HG03378 (cell line): ENCODE results near the gene TTC21B.
"Not testable (repeated sequence)": the region's sequence is repeated elsewhere in the genome, so short reads cannot be mapped to it uniquely, and the experiment has no call there.

Source experiments
- ATAC-seq: cut with Tn5 transposase; IDR thresholded peaks from one replicate; pipeline ENCODE4 v1.9.1; 2021; ENCODE audit warnings: mild to moderate bottlenecking, moderate library complexity; ENCODE audit not compliant: unreplicated experiment

Gene TTC21B

GRCh38 chr2:165953655-165954606 lies at the start of gene TTC21B:
TSS of gene TTC21B (minus strand) at chr2:165953776. CDS start at chr2:165953705, 71 bp downstream.
- ATAC-seq, result peak; percentile 88

DNA sequence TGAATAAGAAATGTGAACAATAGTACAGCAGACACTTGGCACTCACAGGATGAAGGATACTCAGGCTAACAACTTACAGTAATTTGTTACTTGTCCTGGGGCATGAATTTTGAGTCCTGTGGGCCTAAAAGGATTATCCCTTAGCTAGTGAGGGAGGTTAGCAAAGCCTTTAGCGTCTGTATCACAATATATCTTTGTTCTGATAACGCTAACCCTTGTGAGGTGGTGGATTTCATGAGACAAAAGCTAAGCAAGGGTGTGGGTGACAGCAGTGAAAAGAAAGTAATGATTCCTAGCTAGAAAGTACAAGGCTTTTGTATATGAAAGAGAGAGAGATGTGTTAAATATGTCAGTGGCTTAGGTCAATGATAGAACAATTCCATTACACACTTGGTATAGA lies 46.8 kb upstream of the TTC21B start:
- ATAC-seq, result no peak

- ATAC-seq, result no peak
Measured at GRCh38 chr2:165990846-165991245, 37.3 kb upstream of the TTC21B start.

DNA sequence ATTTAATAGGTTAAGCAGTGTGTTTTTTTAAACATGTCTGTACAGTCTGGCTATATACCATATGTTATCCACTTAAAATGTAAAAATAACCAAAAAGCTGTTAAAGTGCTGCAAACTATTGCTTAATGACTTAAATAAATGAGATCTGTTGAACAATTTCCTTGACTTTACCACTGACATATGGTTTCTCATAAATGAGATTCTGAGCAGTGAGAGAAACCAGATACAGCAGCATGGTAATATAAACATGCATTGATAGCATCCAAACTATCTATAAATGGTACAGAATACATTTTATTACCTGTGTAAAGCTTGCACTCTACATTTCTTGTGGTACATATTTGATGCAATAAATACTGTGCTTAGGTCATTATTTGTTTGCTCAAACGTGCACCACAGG lies 36.3 kb upstream of the TTC21B start:
- ATAC-seq, result no peak

DNA sequence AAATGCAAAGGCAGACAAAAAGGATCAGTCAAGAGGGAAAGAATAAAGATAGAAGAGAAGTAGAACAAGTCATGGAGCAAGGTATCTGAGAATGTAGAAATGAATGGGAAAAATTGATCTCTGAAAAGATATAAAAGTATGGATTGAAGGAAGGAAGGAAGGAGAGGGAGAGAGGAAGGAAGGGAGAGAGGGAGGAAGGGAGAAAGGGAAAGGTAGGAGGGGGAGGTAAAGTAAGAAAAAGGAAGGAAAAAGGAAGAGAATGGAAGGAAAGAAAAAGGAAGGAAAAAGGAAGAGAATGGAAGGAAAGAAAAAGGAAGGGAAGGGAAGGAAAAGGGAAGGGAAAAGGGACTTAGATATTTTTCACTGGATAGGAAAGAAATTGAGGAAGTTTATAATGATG lies 31.5 kb upstream of the TTC21B start:
- no peak for ATAC-seq

DNA sequence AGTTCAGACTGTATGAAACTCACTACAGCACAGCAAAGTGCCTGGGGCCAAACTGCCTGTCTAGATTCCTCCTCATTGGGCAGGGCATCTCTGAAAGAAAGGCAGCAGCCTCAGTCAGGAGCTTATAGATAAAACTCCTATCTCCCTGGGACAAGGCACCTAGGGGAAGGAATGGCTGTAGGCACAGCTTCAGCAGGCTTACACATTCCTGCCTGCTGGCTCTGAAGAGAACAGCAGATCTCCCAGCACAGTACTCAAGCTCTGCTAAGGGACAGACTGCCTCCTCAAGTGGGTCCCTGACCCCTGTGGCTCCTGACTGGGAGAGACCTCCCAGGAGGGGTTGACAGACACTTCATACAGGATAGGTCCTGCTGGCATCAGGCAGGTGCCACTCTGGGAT lies 18.6 kb upstream of the TTC21B start:
- ATAC-seq, result not testable (repeated sequence)

DNA sequence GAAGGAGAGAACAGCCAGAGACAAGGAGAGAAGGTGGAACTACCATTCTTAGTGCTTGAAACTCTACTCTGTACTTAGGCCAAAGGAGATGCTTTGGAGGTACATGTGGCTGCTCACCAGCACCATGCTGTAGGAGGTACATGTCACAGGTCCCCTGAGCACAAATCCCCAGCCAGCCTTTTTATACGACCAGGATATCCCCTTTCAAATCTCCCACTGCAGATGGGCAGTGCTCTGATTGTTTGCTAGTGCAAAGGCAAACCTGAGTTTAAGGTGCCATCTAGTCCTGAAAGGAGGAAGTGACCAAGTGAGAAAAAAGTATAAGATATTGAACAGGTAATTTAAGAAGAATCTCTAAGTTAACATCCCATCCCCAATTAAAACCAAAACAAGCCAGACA lies 17.1 kb upstream of the TTC21B start:
- no peak for ATAC-seq

DNA sequence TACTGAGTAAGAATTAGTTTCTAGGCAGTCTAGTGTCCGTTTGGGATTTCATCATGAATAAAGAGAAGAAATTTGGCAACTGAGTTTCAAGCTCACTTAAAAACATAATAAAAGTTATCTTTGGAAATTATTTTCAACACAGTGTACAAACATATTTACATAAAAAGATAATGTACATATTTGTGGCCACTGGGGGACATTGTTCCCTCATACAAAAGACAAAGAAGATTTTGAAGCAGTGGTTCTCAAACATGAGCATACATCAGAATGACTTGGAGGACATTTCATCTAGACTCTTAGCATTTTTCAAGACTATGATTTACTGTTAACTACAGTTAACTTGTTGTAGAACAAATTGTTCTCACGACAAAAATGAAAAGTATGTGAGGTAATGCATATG lies 15.7 kb upstream of the TTC21B start:
- ATAC-seq, result no peak

GRCh38 chr2:165967746-165968145 lies 14.2 kb upstream of the TTC21B start:
- ATAC-seq, result no peak

DNA sequence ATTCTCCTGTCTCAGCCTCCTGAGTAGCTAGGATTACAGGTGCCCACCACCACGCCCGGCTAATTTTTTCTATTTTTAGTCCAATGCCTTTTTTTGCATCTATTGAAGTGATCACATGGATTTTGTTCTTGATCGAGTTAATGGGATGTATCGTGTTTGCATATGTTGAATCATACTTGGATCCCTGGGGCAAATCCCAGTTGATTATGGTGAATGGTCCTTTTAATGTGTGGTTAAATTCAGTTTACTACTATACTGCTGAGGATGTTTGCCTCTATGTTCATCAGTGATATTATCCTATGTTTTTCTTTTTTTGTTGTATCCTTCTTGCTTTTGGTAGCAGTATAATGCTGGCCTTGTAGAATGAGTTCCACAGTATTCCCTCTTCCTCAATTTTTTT lies 8.2 kb upstream of the TTC21B start:
- ATAC-seq, result no peak

- ATAC-seq, result no peak
Measured at GRCh38 chr2:165959371-165959770, 5.8 kb upstream of the TTC21B start.

GRCh38 chr2:165958313-165958960 lies 4.9 kb upstream of the TTC21B start:
- ATAC-seq, result no peak

- no peak for ATAC-seq
Measured at GRCh38 chr2:165957030-165957675, 3.6 kb upstream of the TTC21B start.

GRCh38 chr2:165953306-165953654 lies 296 bp downstream of the TTC21B start:
- ATAC-seq, result peak; percentile 24

- no peak for ATAC-seq
Measured at GRCh38 chr2:165952741-165953211, 800 bp downstream of the TTC21B start.

- no peak for ATAC-seq
Measured at GRCh38 chr2:165952085-165952484, 1.5 kb downstream of the TTC21B start.

- no peak for ATAC-seq
Measured at GRCh38 chr2:165950438-165950837, 3.1 kb downstream of the TTC21B start.

GRCh38 chr2:165941827-165942226 lies 11.7 kb downstream of the TTC21B start:
- ATAC-seq, result no peak

GRCh38 chr2:165938237-165938636 lies 15.3 kb downstream of the TTC21B start:
- no peak for ATAC-seq

DNA sequence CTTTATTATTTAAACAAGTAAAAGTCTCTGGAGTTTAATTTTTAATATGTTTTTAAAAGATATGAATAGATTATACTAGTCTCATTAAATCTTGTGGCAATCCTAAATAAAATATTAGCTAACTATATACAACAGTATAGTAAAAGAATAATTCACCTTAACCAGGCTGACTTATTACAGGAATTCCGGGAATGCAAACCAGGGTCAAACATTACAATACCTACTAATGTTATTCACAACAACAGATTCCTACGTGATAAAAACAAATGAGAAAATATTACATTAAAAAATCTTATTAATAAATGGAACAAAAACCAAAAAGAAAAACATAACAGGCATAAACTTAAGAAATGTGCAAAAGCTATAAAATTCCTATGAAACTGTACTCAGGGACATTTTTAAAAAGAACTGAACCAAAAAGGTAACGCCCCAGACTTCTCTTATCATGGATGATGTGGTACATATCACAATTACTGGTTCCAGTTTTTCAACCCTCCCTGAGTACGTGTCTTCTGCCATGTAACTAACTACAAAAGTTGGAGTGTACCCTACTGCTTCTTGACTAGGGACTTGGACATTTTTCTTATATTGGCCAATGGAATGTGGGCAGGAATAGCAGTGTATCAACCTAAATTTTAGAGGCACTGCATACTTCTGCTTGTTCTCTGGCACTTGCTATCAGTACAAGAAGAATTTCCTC lies 20.2 kb downstream of the TTC21B start:
- ATAC-seq, result no peak

DNA sequence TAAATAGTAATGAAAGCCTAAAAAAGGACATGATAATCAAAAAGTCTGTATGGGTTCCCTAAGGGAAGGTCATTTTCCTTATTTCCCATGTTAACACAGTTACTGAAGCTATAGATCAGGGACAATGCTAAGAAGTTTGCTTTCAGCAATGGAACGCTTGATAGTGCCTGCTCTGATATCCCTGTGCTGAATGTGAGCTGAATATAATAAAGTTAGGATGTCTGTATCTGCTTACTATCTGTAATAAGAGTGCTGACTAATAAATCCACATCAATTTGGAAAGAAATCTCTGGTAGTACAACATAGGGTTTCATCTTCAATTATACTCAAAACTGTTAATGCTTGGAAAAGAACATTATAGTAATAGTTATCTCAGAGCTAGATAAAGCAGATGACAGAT lies 25.8 kb downstream of the TTC21B start:
- ATAC-seq, result no peak
